Right lung (tissue), 10 donors: Measurements from ENCODE around the gene PAN2. TPM values are rescaled to one million over a fixed set of nuclear protein-coding genes. Genes with fewer than 3 reads are reported as not detected.
"Not testable (repeated sequence)": the region's sequence is repeated elsewhere in the genome, so short reads cannot be mapped to it uniquely, and the experiment has no call there.

Experiments used
- DNase-seq, 2 donors: peaks; one replicate each; pipeline ENCODE4 v3.0.0-alpha.2; 2013
- long read RNA-seq, 8 donors: transcript quantifications; one replicate each; lab custom pipeline, GENCODE V29; 2026
- polyA plus RNA-seq, 5 donors: library from polyadenylated mRNA; unstranded; fragments of 120-200 nt; gene quantifications; one replicate each; pipeline versions ENCODE4 v1.2.1 to v1.2.3, GENCODE V29; 2013; ENCODE audit warnings: inconsistent platforms in 1 of 5, low replicate concordance in 1 of 5; ENCODE audit not compliant: insufficient read length in 5 of 5, insufficient read depth in 1 of 5

The PAN2 gene
- polyA plus RNA-seq = 10 to 100 TPM; 64.8 to 96.1 (median 78.4) TPM
- long read RNA-seq, donor 1, partial matches to known transcripts = 0 of 3 reads
- long read RNA-seq, donor 1, other reads (novel, unspliced or antisense) = 0 of 3 reads
- long read RNA-seq, donor 2, full-length matches to known transcripts = 2 of 14 reads
- long read RNA-seq, donor 2, partial matches to known transcripts = 12 of 14 reads
- long read RNA-seq, donor 2, other reads (novel, unspliced or antisense) = 0 of 14 reads
- long read RNA-seq, donor 3, full-length matches to known transcripts = 9 of 9 reads
- long read RNA-seq, donor 3, partial matches to known transcripts = 0 of 9 reads
- long read RNA-seq, donor 3, other reads (novel, unspliced or antisense) = 0 of 9 reads
- long read RNA-seq, donor 4, partial matches to known transcripts = 0 of 2 reads
- long read RNA-seq, donor 4, other reads (novel, unspliced or antisense) = 0 of 2 reads
- long read RNA-seq, donor 5, partial matches to known transcripts = 0 of 2 reads
- long read RNA-seq, donor 5, other reads (novel, unspliced or antisense) = 0 of 2 reads
- long read RNA-seq, donor 6, partial matches to known transcripts = 0 of 2 reads
- long read RNA-seq, donor 6, other reads (novel, unspliced or antisense) = 0 of 2 reads
- long read RNA-seq, donor 7, partial matches to known transcripts = 0 of 1 reads
- long read RNA-seq, donor 7, other reads (novel, unspliced or antisense) = 0 of 1 reads
- long read RNA-seq, donor 8 = 0 reads

- DNase-seq = peak; percentile 96 to 97
Observed at GRCh38 chr12:56333679-56334489, at the start of gene PAN2. Gene PAN2, minus strand, starts transcription at chr12:56334000. Its CDS starts 906 bp downstream, at chr12:56333094.

- no peak for DNase-seq
Observed at GRCh38 chr12:56382611-56383010, 48.8 kb upstream of the PAN2 start.

DNA sequence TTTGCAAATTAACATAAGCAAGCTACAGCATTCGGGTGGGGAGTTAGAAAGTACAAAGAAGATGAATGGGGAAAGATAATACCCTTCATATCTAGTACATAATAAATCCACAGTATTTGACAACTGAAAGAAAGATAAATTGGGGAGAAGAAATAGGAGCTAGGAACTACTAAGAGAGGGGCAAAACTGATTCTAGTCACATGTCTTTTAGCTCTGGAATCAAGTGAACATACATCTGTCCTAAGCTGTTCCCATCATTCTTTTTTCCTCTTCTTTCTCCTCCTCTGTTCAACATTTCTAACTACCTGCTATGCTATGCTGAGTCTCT lies 44.2 kb upstream of the PAN2 start:
- no peak for DNase-seq

- DNase-seq = no peak
Observed at GRCh38 chr12:56377310-56377988, 43.6 kb upstream of the PAN2 start.

- no peak for DNase-seq
Observed at GRCh38 chr12:56375598-56376434, 42.0 kb upstream of the PAN2 start.

DNA sequence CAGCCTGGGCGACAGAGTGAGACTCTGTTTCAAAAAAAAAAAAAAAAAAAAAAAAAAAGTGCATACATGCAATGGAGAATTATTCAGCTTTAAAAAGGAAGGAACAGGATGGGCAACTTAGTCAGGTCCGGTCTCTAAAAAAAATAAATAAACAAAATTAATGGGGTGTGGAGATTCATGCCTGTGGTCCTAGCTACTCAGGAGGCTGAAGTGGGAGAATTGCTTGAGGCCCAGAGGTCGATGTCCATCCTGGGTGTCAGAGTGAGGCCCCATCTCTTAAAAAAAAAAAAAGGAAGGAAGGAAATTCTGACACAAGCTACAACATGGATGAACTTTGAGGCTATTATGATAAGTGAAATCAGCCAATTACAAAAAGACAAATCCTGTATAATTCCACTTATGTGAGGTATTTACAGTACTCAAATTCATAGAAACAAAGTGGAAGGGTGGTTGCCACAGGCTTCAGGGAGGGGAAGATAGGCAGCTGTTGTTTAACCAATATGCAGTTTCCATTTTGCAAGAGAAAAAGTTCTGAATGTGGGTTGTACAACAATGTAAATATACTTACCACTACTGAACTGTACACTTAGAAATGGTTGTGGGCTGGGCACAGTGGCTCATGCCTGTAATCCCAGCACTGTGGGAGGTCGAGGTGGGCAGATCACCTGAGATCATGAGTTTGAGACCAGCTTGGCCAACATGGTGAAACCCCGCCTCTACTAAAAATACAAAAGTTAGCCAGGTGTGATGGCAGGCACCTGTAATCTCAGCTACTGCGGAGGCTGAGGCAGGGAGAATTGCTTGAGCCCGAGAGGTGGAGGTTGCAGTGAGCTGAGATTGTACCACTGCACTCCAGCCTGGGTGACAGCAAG lies 41.2 kb upstream of the PAN2 start:
- no peak for DNase-seq

GRCh38 chr12:56373515-56373914 lies 39.7 kb upstream of the PAN2 start:
- DNase-seq = no peak

DNA sequence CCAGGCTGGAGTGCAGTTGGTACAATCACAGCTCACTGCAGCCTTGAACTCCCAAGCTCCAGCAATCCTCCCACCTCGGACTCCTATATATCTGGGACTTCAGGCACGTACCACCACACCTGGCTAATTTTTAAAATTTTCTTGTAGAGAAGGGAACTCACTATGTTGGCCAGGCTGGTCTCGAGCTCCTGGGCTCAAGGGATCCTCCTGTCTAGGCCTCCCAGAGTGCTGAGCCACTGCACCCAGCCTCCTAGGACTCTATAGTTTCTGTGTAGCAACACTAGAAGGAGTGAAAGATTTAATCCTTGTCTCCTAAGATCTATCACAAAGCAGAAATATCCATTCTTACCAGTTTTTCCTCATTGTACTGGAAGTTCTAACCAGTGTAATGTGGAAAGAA lies 33.1 kb upstream of the PAN2 start:
- no peak for DNase-seq

GRCh38 chr12:56362130-56363059 lies 28.6 kb upstream of the PAN2 start, which contains the start of gene APOF:
Gene APOF, minus strand, starts transcription at chr12:56362857. Its CDS starts 112 bp downstream, at chr12:56362745.
- no peak for DNase-seq

DNA sequence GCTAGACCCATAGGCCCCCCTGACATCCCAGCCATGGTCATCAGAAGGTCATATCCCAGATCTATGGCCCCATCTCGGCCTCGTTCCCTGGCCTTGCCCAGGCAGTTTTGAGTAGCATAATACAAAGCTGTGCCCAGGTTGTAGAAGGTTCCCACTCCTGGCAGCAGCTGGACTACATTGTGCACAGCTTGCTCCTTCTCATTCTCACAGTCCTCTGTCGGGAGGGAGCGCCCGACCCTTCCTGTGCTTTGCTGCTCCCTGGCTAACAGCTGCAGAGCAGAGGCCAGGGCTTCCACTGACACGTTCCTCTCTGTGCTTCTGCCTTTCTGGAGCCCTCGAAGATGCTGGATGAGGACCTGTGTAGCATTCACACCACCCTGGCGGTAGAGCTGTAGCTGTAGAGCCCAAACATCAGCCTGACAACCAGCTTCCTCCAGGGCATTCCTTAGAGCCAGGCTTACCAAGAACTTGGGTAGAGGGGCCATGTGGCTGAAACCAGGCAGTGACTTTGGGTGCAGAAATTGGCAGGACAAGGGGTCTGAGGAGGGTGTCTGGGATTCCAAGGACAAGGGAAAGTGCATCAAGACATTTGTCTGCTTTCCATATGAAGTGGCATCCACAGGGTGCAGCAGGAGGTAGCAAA lies 27.8 kb upstream of the PAN2 start:
- no peak for DNase-seq

GRCh38 chr12:56359851-56360767 lies 26.3 kb upstream of the PAN2 start, which contains the start of gene STAT2:
Gene STAT2, minus strand, starts transcription at chr12:56360107. Its CDS starts 3,536 bp downstream, at chr12:56356571.
- peak; percentile 99 to 100 for DNase-seq

DNA sequence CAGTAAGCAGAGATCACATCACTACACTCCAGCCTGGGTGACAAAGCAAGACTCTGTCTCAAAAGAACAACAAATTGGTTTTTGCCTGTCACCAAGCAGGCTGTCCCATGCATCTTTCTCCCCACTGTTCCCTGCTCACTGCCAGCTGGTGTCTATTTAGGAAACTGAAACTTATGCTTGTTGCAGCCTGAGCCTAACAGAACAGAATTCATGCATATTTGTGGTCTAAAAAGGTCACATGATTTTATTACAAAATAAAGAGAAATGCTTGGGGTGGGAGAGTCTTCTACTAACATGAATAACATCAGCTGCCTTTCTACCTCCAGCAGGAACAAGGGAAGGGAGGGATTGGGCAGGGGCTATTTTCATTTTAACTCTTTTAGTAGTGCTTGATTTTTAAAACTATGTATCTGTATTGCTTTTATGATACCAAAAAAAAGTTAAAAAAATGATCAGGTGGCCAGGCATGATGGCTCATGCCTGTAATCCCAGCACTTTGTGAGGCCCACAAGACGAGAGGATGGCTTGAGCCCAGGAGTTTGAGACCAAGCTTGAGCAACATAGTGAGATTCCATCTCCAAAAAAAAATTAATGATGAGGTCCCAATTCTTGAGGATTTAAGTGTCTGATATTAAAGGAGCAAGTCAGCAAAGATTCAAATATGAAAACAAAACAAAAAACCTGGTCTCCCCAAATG lies 25.2 kb upstream of the PAN2 start:
- peak in 1 of 2 donors; percentile 24 for DNase-seq

GRCh38 chr12:56351325-56351724 lies 17.5 kb upstream of the PAN2 start:
- DNase-seq = no peak

GRCh38 chr12:56350662-56351061 lies 16.9 kb upstream of the PAN2 start:
- DNase-seq = no peak

DNA sequence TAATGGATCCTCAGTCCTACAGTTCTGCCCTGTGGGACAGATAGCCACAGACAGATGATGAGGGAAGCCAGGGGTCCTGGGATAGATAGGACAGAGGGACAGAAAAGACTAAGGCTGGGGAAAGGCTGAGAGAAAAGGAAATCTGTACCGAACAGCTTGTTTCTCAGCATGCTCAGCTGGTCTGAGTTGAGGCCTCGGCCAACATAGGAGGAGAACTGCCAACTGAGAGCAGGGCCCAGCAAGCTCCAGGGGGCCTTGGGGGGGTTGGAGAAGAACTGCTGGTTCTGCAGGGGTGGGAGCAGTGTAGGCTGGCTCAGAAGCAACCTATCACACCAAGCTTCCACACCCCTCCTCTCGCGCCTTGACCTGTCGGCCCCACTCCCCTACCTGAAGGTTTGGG lies 15.0 kb upstream of the PAN2 start:
- no peak for DNase-seq

GRCh38 chr12:56347255-56347654 lies 13.5 kb upstream of the PAN2 start:
- DNase-seq = not testable (repeated sequence)
